MG63 (cell line): ENCODE measurements around the gene ZBTB16. TPM values are rescaled to one million over a fixed set of nuclear protein-coding genes. Genes with fewer than 3 reads are reported as not detected.

ENCODE experiments used
- DNase-seq: peaks from one replicate; pipeline ENCODE4 v3.0.0-alpha.2; 2020
- H3K27me3 ChIP-seq: fragments of 250-450 bp; sonication (Bioruptor Pico); 2 replicates; pipeline ENCODE4 v1.5.1; 2020; ENCODE audit warnings: mild to moderate bottlenecking, moderate library complexity
- H3K36me3 ChIP-seq: fragments of 250-450 bp; sonication (Bioruptor Pico); 2 replicates; pipeline ENCODE4 v1.5.1; 2020; ENCODE audit warnings: mild to moderate bottlenecking, moderate library complexity
- H3K4me3 ChIP-seq: fragments of 250-450 bp; sonication (Bioruptor Pico); 2 replicates; pipeline ENCODE4 v1.5.1; 2020; ENCODE audit warnings: mild to moderate bottlenecking, moderate library complexity
- H3K9me3 ChIP-seq: fragments of 250-450 bp; sonication (Bioruptor Pico); 2 replicates; pipeline ENCODE4 v1.5.1; 2020; ENCODE audit warnings: mild to moderate bottlenecking, moderate library complexity
- total RNA-seq: library from RNA; depleted of rRNA; stranded (reverse); fragments of >200 nt; shearing (Covaris generic); gene quantifications from 2 replicates; pipeline ENCODE4 v1.2.3, GENCODE V29; 2014; ENCODE audit warnings: low replicate concordance; rRNA removed

The ZBTB16 gene
- not detected in 2 replicates for total RNA-seq

DNA sequence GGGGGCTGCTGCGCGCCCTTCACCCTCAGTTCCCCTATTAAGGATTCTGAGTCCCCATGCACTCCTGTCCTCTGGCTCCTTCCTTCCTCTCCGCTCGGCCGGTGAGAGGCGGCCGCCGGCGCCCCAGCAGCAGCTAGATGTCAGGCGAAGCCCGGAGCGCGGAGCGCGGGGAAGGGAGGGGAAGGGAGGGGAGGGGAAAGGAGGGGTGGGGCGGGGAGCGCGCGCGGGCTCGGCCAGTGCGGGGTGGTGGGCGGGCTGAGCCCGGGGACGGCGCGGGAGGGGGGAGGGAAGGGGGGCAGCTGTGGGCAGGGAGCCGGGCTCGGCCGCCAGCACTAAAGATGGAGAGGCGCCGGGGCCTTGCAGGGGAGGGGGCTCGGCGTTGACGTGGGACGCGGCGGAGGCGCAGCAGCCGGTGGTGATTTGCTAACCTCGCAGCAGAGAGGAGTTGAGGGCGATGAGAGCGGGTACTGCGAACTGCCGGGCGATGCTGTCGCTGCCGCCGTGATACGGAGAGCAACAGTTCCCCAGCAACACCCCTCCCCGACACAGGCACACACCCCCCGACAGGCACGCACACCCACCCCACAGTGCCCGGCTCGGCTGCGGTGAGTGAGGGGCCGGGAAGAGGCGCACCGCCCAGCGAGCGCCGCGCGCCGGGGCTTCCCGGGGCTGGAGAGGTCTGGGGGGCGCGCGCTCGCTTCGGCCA, at the start of gene ZBTB16:
ZBTB16 (plus strand) TSS at position 434 of the 706 bp plus-strand sequence. CDS start 3,590 bp downstream, outside the sequence.
- Histone ChIP-seq H3K27me3 (peaks cover 44% of the 10 kb centered on the region), H3K4me3 (peak within 1 kb of the TSS; percentile 48), H3K36me3 (no peaks in the 10 kb centered on the region), H3K9me3 (no peaks in the 10 kb centered on the region)
- DNase-seq: no peak

- no peaks in the 10 kb centered on the region for H3K9me3 ChIP-seq
- no peak overlapping the region for H3K4me3 ChIP-seq
- DNase-seq: no peak
- peaks cover 4% of the 10 kb centered on the region for H3K27me3 ChIP-seq
- H3K36me3 ChIP-seq: no peaks in the 10 kb centered on the region
These were observed 48.6 kb upstream of the ZBTB16 start for GRCh38 chr11:114010931-114011330.

DNA sequence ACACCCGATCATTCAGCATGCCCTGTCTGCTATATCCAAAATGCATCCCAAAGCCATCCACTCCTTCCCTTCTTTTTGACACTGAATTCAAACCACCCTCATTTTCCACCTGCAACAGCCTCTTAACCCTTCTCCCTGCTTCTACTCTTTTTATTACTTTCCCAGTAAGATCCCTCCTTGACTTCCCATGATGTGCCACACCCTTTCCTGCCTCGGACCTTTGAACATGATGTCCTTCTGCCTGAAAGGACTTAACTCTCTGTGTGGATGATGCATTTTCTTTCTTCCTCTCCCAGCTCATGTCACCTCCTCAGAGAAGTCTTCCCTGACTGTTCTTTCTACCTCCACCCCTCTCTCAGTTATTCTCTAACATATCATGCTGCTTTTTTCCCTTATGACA, 48.1 kb upstream of the ZBTB16 start:
- Histone ChIP-seq H3K36me3 (no peaks in the 10 kb centered on the region), H3K4me3 (no peak overlapping the region), H3K27me3 (peaks cover 4% of the 10 kb centered on the region), H3K9me3 (no peaks in the 10 kb centered on the region)
- no peak for DNase-seq

GRCh38 chr11:114015117-114015516, 44.4 kb upstream of the ZBTB16 start:
- DNase-seq: no peak
- Histone ChIP-seq H3K9me3 (no peaks in the 10 kb centered on the region), H3K4me3 (no peak overlapping the region)

GRCh38 chr11:114016986-114017385, 42.5 kb upstream of the ZBTB16 start:
- Histone ChIP-seq H3K36me3 (no peaks in the 10 kb centered on the region), H3K9me3 (no peaks in the 10 kb centered on the region), H3K27me3 (no peaks in the 10 kb centered on the region; the same call in 1 of the 2 replicates), H3K4me3 (no peak overlapping the region)
- DNase-seq: no peak

More at GRCh38 chr11:114015117-114015516, 44.4 kb upstream of the ZBTB16 start:
- no peaks in the 10 kb centered on the region; the same call in none of the 2 replicates for H3K27me3 ChIP-seq
- no peaks in the 10 kb centered on the region for H3K36me3 ChIP-seq

- Histone ChIP-seq H3K36me3 (no peaks in the 10 kb centered on the region), H3K9me3 (no peaks in the 10 kb centered on the region), H3K4me3 (no peak overlapping the region), H3K27me3 (no peaks in the 10 kb centered on the region; the same call in 1 of the 2 replicates)
- peak; percentile 72 for DNase-seq
These were observed 41.8 kb upstream of the ZBTB16 start for GRCh38 chr11:114017723-114018122.

- no peak for DNase-seq
- Histone ChIP-seq H3K27me3 (no peaks in the 10 kb centered on the region), H3K9me3 (no peaks in the 10 kb centered on the region), H3K4me3 (no peak overlapping the region), H3K36me3 (no peaks in the 10 kb centered on the region)
These were observed 40.5 kb upstream of the ZBTB16 start for GRCh38 chr11:114019046-114019445.

DNA sequence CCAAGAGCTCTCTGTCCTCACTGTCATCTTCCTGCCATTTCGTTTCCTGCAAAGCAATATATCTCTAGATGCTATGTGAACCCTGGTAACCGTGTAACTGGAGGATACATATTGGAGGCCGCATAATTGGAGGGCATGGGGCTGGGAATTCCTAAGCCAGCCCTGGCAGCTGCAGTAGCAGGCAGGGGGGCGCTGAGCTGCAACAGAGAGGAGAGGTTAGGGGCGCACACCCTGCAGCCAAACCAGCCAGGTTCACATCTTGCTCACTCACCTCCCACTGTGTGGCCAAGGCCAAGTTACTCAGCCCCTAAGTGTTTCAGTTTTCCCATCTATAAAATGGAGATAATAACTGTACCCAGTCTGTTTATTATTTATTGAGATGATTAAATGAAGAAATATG, 39.9 kb upstream of the ZBTB16 start:
- no peak overlapping the region for H3K4me3 ChIP-seq
- no peak for DNase-seq
- H3K27me3 ChIP-seq: no peaks in the 10 kb centered on the region
- H3K9me3 ChIP-seq: no peaks in the 10 kb centered on the region
- H3K36me3 ChIP-seq: no peaks in the 10 kb centered on the region

GRCh38 chr11:114025329-114025907, 34.1 kb upstream of the ZBTB16 start:
- Histone ChIP-seq H3K36me3 (no peaks in the 10 kb centered on the region), H3K27me3 (peaks cover 20% of the 10 kb centered on the region; the same call in 1 of the 2 replicates), H3K9me3 (no peaks in the 10 kb centered on the region), H3K4me3 (no peak overlapping the region)
- no peak for DNase-seq

GRCh38 chr11:114026355-114026754, 33.2 kb upstream of the ZBTB16 start:
- DNase-seq: no peak
- H3K9me3 ChIP-seq: no peaks in the 10 kb centered on the region
- peaks cover 27% of the 10 kb centered on the region; the same call in 1 of the 2 replicates for H3K27me3 ChIP-seq
- H3K36me3 ChIP-seq: no peaks in the 10 kb centered on the region
- no peak overlapping the region for H3K4me3 ChIP-seq

DNA sequence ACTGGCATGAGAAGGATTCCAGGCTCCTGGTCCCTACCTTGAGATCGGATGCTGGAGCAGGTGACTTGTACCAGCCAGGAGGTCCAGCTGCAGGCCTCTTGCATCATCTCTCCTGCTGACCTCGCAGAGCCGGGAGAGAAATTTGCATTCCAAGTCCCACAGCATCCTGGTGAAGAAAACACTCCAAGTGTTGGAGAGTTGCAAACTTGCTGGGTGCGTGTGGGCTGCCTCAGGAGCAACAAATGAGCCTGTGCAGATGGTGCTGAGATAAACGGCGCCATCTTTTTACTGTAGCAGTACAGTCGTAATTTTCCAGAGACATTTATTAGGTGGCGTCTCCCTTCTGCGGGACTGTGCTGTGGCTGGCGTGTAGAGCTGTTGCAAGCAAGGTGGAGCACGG, 32.1 kb upstream of the ZBTB16 start:
- Histone ChIP-seq H3K36me3 (no peaks in the 10 kb centered on the region), H3K9me3 (no peaks in the 10 kb centered on the region), H3K27me3 (peaks cover 28% of the 10 kb centered on the region; the same call in 1 of the 2 replicates), H3K4me3 (no peak overlapping the region)
- no peak for DNase-seq

DNA sequence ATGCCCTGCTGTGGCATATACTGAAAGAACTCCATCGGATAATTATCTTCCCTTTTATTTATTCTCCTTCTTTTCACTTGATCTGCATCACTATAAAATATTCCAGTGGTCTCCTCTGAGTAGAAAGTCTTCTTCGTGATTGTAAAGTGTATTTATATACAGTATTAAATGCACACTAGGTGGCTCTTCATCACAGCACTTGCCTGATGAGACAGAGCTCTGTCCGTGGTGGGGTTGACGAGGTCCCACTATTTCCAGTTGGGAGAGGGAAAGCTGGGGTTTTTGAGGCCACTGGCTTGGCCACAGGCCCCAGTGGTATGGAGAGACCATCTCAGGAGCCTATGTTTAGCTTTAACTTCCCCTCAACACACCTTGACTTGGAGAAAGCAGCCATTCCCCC, 31.6 kb upstream of the ZBTB16 start:
- Histone ChIP-seq H3K27me3 (peaks cover 28% of the 10 kb centered on the region; the same call in 1 of the 2 replicates), H3K36me3 (no peaks in the 10 kb centered on the region), H3K9me3 (no peaks in the 10 kb centered on the region), H3K4me3 (no peak overlapping the region)
- no peak for DNase-seq

- Histone ChIP-seq H3K4me3 (no peak overlapping the region), H3K27me3 (peaks cover 28% of the 10 kb centered on the region; the same call in 1 of the 2 replicates), H3K36me3 (no peaks in the 10 kb centered on the region), H3K9me3 (no peaks in the 10 kb centered on the region)
- no peak for DNase-seq
These were observed 28.1 kb upstream of the ZBTB16 start for GRCh38 chr11:114031246-114031966.

- Histone ChIP-seq H3K9me3 (no peaks in the 10 kb centered on the region), H3K4me3 (no peak overlapping the region), H3K36me3 (no peaks in the 10 kb centered on the region), H3K27me3 (peaks cover 25% of the 10 kb centered on the region; the same call in 1 of the 2 replicates)
- DNase-seq: no peak
These were observed 27.6 kb upstream of the ZBTB16 start for GRCh38 chr11:114031967-114032320.

DNA sequence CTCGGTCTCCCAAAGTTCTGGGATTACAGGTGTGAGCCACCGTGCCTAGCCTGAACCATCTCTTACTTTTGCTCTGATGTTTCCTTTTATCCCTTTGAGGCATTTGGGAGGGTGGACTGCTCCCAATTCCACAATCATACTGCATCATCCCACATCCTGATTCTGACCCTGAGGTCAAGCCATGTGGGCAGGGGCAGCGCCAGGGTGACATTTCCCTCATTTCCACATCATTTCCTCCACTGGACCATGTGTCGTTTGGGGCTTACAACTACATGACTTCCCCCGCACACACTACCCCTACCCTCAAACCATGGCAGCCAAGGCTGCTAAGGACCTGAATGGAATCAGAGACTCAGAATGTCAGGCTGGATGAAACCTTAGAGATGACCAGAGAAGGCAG, 26.4 kb upstream of the ZBTB16 start:
- Histone ChIP-seq H3K9me3 (no peaks in the 10 kb centered on the region), H3K36me3 (no peaks in the 10 kb centered on the region), H3K4me3 (no peak overlapping the region), H3K27me3 (peaks cover 19% of the 10 kb centered on the region; the same call in 1 of the 2 replicates)
- DNase-seq: no peak

DNA sequence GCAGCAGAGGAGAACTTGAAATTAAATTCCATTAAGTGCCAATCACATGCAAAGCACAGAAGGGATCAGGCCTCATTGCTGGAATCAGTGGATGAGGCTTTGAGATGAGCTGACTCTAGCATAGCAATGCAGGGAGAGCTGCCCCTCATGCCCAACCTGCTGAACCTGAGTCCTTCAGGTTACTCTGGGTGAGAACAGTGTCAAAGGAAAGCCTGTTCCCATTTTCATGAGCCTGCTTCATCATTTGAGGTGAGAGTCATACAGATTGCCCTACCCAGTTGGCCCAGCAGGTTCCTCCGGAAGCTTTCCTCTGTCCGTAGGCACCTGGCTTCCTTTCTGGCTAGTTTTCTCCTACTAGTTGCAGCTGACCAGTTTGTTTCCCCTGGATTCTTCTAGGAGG, 25.9 kb upstream of the ZBTB16 start:
- no peak overlapping the region for H3K4me3 ChIP-seq
- H3K9me3 ChIP-seq: no peaks in the 10 kb centered on the region
- no peak for DNase-seq
- H3K27me3 ChIP-seq: peaks cover 18% of the 10 kb centered on the region; the same call in 1 of the 2 replicates
- H3K36me3 ChIP-seq: no peaks in the 10 kb centered on the region

- peaks cover 8% of the 10 kb centered on the region; the same call in 1 of the 2 replicates for H3K27me3 ChIP-seq
- no peak for DNase-seq
- no peak overlapping the region for H3K4me3 ChIP-seq
- H3K9me3 ChIP-seq: no peaks in the 10 kb centered on the region
- no peaks in the 10 kb centered on the region for H3K36me3 ChIP-seq
These were observed 24.6 kb upstream of the ZBTB16 start for GRCh38 chr11:114034956-114035355.
